ENCODE results near the gene SIGLECL1.

The SIGLECL1 gene

GRCh38 chr19:51253088-51253806, 2.4 kb downstream of the SIGLECL1 start:
- no peak for DNase-seq

GRCh38 chr19:51256155-51256625, 5.3 kb downstream of the SIGLECL1 start:
- no peak for DNase-seq

GRCh38 chr19:51257471-51257870, 6.6 kb downstream of the SIGLECL1 start:
- DNase-seq: no peak

GRCh38 chr19:51258165-51259160, 7.6 kb downstream of the SIGLECL1 start:
- no peak for DNase-seq

GRCh38 chr19:51259348-51260245, 8.7 kb downstream of the SIGLECL1 start:
- peak; percentile 18 to 20 for DNase-seq

GRCh38 chr19:51263808-51264207, 12.9 kb downstream of the SIGLECL1 start:
- DNase-seq: no peak

GRCh38 chr19:51271067-51271466, 20.2 kb downstream of the SIGLECL1 start:
- no peak for DNase-seq

GRCh38 chr19:51272183-51272810, 21.4 kb downstream of the SIGLECL1 start:
- DNase-seq: no peak

GRCh38 chr19:51274049-51274770, 23.3 kb downstream of the SIGLECL1 start:
- DNase-seq: no peak

- DNase-seq: no peak
Measured at GRCh38 chr19:51277112-51277511, 26.2 kb downstream of the SIGLECL1 start.

- no peak for DNase-seq
Measured at GRCh38 chr19:51282335-51282734, 31.5 kb downstream of the SIGLECL1 start.

GRCh38 chr19:51285682-51286081, 34.8 kb downstream of the SIGLECL1 start:
- no peak for DNase-seq

GRCh38 chr19:51289635-51290034, 38.8 kb downstream of the SIGLECL1 start:
- DNase-seq: no peak

GRCh38 chr19:51292971-51293370, 42.1 kb downstream of the SIGLECL1 start:
- DNase-seq: no peak

GRCh38 chr19:51293571-51294210, 42.8 kb downstream of the SIGLECL1 start:
- no peak for DNase-seq

- DNase-seq: no peak
Measured at GRCh38 chr19:51294211-51294976, 43.5 kb downstream of the SIGLECL1 start.

- no peak for DNase-seq
Measured at GRCh38 chr19:51294977-51295375, 44.1 kb downstream of the SIGLECL1 start.

- DNase-seq: no peak
Measured at GRCh38 chr19:51295382-51296126, 44.7 kb downstream of the SIGLECL1 start.

Measured in hippocampal formation (tissue), 2 donors.